Heart left ventricle (tissue), 13 donors: ENCODE data around the gene FAM9A.

Source experiments
- CTCF ChIP-seq, 12 donors: fragments of 200-600 bp; sonication (generic) in 4 of 12; IDR thresholded peaks; one replicate each; pipeline versions ENCODE4 v1.5.0 to v1.8.0; 2018 to 2022; ENCODE audit warnings: antibody characterized with exemption in 12 of 12, mild to moderate bottlenecking in 5 of 12
- POLR2A ChIP-seq, 2 donors: fragments of 450-650 bp; IDR thresholded peaks; one replicate each; pipeline ENCODE4 v1.6.1; 2017; ENCODE audit warnings: antibody characterized with exemption in 2 of 2, mild to moderate bottlenecking in 2 of 2, moderate library complexity in 2 of 2
- donor health status: ischemic (EF 13 %, LVEDD 7.1; RV severe dilation, severe dysfunction).
- donor health status: DM: no; HTN: yes; CAD: no.
- donor health status: DM: no; HTN: no; CAD: no.
- donor health status: ischemic (EF 25% LVEDD 6.9; RV normal size, moderate dysfunction).
- donor health status: ischemic (EF 25% LVEDD 5.7; RV mildly dilated, moderate dysfunction).
- donor health status: ischemic (EF 35%, LVEDD 5.7; RV mildly dilated, moderate dysfunction).
- donor health status: nonischemic (EF 11% LVEDD 7.7; RV severe dilation, severe dysfunction).
- donor health status: DM: yes; HTN: yes; CAD: no.
- donor health status: PGD.
- donor health status: ischemic (EF 29% LVEDD 5.4; RV normal size, mild dysfunction).
- donor health status: nonischemic (EF 23%, LVEDD 6.1; RV moderate dilation, normal function).

- TF ChIP-seq CTCF (IDR thresholded peaks at IDR 0.05) (no peak), POLR2A (IDR thresholded peaks at IDR 0.05) (no peak)
Measured at GRCh38 chrX:8845469-8845868, 44.3 kb upstream of the FAM9A start.
